ENCODE results near the gene ZBTB7C.

DNA sequence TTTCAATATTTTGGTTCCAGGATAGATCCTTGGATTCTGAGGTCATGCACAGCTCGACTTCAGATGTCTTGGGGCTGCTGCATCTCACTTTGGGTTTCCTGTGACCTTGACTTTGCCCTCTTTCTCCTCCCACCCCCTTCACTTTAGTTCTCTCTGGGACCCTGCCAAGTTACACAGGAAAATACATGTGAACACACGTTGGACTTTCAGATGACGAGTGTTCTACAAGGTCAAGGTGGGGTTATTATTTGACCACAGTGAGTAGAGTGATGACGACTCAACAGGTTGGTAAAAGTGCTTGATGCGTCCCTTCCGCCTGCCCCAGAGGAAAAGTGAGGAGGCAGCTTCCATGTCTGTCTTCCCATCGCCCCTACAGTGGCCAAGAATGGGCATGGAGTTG lies 356.3 kb downstream of the ZBTB7C start:
- TF ChIP-seq, protein P1, sequence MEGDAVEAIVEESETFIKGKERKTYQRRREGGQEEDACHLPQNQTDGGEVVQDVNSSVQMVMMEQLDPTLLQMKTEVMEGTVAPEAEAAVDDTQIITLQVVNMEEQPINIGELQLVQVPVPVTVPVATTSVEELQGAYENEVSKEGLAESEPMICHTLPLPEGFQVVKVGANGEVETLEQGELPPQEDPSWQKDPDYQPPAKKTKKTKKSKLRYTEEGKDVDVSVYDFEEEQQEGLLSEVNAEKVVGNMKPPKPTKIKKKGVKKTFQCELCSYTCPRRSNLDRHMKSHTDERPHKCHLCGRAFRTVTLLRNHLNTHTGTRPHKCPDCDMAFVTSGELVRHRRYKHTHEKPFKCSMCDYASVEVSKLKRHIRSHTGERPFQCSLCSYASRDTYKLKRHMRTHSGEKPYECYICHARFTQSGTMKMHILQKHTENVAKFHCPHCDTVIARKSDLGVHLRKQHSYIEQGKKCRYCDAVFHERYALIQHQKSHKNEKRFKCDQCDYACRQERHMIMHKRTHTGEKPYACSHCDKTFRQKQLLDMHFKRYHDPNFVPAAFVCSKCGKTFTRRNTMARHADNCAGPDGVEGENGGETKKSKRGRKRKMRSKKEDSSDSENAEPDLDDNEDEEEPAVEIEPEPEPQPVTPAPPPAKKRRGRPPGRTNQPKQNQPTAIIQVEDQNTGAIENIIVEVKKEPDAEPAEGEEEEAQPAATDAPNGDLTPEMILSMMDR (IDR thresholded peaks at IDR 0.05) = no peak
- TF ChIP-seq POLR2A (IDR thresholded peaks at IDR 0.05) = no peak

Measured in esophagus squamous epithelium (tissue), 4 donors.